Neural crest cell (in vitro differentiated cells): ENCODE measurements around the gene POLD2. TPM values are rescaled to one million over a fixed set of nuclear protein-coding genes. Genes with fewer than 3 reads are reported as not detected.

ENCODE experiments used
- DNase-seq: peaks from one replicate; pipeline ENCODE4 v3.0.0; 2021; ENCODE audit warnings: low read depth, mixed read lengths, low spot score
- H3K27ac Mint-ChIP-seq: one replicate; pipeline ENCODE4 v1.8.0; 2021; ENCODE audit warnings: mild to moderate bottlenecking, mixed read lengths; ENCODE audit not compliant: unreplicated experiment
- H3K27me3 Mint-ChIP-seq: 2 replicates; pipeline ENCODE4 v1.8.0; 2021; ENCODE audit warnings: low read depth, mild to moderate bottlenecking, mixed read lengths
- H3K36me3 Mint-ChIP-seq: 2 replicates; pipeline ENCODE4 v1.8.0; 2021; ENCODE audit warnings: low read depth, mild to moderate bottlenecking, mixed read lengths
- H3K4me1 Mint-ChIP-seq: 2 replicates; pipeline ENCODE4 v1.8.0; 2021; ENCODE audit warnings: mixed read lengths
- H3K4me3 Mint-ChIP-seq: one replicate; pipeline ENCODE4 v1.8.0; 2021; ENCODE audit warnings: mild to moderate bottlenecking, mixed read lengths
- H3K9me3 Mint-ChIP-seq: 2 replicates; pipeline ENCODE4 v1.8.0; 2021; ENCODE audit warnings: mixed read lengths
- total RNA-seq: library from RNA; stranded (reverse); gene quantifications from 2 replicates; pipeline ENCODE4 v1.2.1, GENCODE V29; 2021
- TF ChIP-seq, protein P1 (sequence below): fragments of 200-600 bp; sonication (generic); conservative IDR thresholded peaks from 2 replicates; pipeline ENCODE4 v1.5.0; 2021; ENCODE audit warnings: antibody characterized with exemption, mild to moderate bottlenecking

The POLD2 gene
- total RNA-seq, 1 donor from 2014 or later, result 159 TPM

GRCh38 chr7:44158873-44159631 is 35.7 kb upstream of the POLD2 start:
- Mint-ChIP-seq H3K36me3 (no peaks in the 10 kb centered on the region), H3K4me3 (no peak overlapping the region), H3K27me3 (no peaks in the 10 kb centered on the region), H3K9me3 (peaks cover 3% of the 10 kb centered on the region), H3K4me1 (no peaks in the 10 kb centered on the region), H3K27ac (no peak overlapping the region)
- TF ChIP-seq, protein P1, sequence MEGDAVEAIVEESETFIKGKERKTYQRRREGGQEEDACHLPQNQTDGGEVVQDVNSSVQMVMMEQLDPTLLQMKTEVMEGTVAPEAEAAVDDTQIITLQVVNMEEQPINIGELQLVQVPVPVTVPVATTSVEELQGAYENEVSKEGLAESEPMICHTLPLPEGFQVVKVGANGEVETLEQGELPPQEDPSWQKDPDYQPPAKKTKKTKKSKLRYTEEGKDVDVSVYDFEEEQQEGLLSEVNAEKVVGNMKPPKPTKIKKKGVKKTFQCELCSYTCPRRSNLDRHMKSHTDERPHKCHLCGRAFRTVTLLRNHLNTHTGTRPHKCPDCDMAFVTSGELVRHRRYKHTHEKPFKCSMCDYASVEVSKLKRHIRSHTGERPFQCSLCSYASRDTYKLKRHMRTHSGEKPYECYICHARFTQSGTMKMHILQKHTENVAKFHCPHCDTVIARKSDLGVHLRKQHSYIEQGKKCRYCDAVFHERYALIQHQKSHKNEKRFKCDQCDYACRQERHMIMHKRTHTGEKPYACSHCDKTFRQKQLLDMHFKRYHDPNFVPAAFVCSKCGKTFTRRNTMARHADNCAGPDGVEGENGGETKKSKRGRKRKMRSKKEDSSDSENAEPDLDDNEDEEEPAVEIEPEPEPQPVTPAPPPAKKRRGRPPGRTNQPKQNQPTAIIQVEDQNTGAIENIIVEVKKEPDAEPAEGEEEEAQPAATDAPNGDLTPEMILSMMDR, result no peak
- DNase-seq, result no peak

DNA sequence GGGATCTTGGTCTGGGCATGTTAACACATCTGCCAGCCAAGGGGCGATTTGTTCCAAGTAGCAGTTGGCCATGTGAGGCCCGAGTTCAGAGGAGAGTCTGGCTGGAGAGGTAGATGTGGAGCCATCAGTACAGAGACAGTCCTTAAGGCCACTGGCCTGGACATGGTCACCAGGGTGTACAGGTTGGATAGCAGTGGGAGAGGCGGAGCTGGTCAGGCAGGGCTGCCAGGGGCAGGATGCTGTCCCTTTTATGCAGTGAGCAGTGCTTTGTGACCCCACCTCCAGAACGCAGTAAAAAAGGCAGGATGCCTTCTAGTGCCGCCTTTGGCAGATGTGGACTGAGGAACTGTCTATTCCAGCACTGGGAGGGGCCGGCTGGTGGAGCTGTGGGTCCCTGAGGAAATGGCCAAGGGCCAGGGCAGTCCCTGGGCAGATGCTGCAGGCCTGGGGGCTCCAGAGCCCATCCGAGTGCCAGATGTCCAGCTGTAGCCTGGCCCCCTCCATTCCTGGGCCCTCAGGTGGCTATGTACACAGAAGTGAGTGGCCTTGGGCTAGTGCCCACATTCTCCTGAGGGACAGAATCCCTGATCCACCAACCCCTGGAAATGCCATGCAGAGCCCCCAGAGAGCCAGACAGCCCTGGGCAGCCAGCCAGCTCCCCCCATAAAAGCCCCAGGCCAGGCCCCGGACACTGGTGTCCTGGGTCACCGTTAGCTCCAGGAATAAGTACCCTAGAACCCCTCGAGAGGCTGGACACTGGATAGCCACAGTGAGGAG is 34.9 kb upstream of the POLD2 start:
- Mint-ChIP-seq H3K9me3 (peaks cover 3% of the 10 kb centered on the region), H3K27ac (no peak overlapping the region), H3K27me3 (no peaks in the 10 kb centered on the region), H3K4me3 (no peak overlapping the region), H3K36me3 (no peaks in the 10 kb centered on the region), H3K4me1 (no peaks in the 10 kb centered on the region)
- no peak for DNase-seq
- TF ChIP-seq, protein P1, result no peak

DNA sequence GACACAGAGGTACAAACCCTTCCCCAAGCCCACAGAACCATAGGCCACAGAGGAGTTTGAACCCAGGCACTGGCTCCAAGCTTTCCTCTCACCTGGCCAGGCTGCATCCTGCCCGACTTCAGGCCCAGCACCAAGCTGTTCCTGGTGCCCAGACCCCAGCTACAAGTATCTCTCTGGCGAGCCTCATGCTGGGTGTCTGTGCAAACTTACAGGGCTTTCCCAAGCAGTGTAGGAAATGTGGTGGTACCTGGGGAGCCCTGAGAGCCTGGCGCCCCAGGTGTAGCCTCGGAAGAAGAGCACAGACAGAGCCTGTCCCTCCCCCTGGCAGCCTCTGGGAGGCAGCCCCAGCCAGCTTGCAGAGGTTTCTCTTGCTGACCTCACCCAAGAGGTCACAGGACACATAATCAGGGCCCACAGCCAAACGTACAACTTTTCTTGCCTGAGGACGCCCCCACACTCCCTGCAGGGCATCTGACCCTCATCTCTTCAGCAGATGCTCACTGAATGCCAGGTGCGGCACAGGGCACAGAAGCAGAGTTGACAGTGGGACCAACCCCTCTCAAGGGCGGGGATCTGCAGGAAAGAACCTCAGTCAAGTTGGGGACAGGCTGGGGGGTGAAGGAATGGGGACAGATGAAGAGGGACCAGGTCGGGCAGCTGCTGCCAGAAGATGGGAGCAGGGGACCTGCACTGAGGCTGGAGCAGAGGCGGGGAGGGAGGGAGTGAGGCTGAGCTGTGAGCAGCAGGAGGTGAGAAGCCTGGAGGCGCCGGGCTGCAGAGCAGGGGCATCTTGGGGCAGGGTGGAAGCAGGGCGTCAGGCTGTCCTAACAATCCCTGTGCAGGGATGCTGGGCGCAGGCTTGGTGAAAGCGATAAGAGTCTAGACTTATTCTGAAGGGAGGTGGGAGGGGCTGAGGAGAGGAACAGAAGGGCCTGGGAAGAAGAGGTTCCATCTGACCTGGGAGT is 34.0 kb upstream of the POLD2 start:
- Mint-ChIP-seq H3K36me3 (no peaks in the 10 kb centered on the region), H3K27ac (no peak overlapping the region), H3K4me3 (no peak overlapping the region), H3K9me3 (no peaks in the 10 kb centered on the region), H3K4me1 (no peaks in the 10 kb centered on the region), H3K27me3 (no peaks in the 10 kb centered on the region)
- no peak for DNase-seq
- TF ChIP-seq, protein P1, result no peak

DNA sequence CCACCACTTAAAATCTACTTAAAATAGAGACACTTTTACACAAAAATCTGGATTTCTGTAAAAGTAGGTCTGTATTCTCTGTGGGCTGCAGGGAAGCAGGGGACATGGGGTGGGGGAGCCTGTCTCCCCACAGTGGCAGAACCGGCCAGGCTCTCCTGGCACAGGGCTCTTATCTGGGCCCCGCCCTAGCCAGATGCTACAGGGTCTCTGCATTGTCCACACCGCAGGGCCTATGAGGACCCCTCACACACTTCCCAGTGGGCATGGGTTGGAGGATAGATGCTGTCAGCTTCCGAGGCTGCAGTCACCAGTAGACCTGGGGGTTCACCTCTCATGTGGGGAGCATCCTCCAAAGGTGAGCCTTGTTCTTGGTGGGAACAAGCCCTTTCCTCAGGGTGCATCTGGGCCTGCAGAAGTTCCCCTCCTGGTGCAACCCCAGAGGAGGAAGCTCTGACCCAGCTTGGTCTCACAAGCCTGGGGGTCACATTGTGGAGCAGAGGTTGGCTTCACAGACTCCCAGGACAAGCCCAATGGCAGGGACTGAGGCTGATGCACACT is 33.2 kb upstream of the POLD2 start:
- H3K27me3 Mint-ChIP-seq, result no peaks in the 10 kb centered on the region
- H3K4me1 Mint-ChIP-seq, result no peaks in the 10 kb centered on the region

More for the DNA sequence above, 33.2 kb upstream of the POLD2 start:
- H3K27ac Mint-ChIP-seq, result no peak overlapping the region
- H3K4me3 Mint-ChIP-seq, result no peak overlapping the region
- TF ChIP-seq, protein P1, result no peak
- no peaks in the 10 kb centered on the region for H3K9me3 Mint-ChIP-seq
- H3K36me3 Mint-ChIP-seq, result no peaks in the 10 kb centered on the region
- DNase-seq, result no peak
